Neural cell (in vitro differentiated cells): Measurements from ENCODE around the gene NPIPA1. TPM values are rescaled to one million over a fixed set of nuclear protein-coding genes. Genes with fewer than 3 reads are reported as not detected.
"Not testable (repeated sequence)": the region's sequence is repeated elsewhere in the genome, so short reads cannot be mapped to it uniquely, and the experiment has no call there.

Source experiments
- H2AFZ ChIP-seq: fragments of 200-600, 300-800 bp; sonication (generic), shearing (Covaris generic); 2 replicates; pipeline ENCODE4 v1.6.0; 2014; ENCODE audit warnings: low read depth, mild to moderate bottlenecking, antibody characterized with exemption, low read length, moderate library complexity
- H3F3A ChIP-seq: fragments of 200-600 bp; shearing (Covaris generic); 2 replicates; pipeline ENCODE4 v1.6.1; 2016; ENCODE audit warnings: mild to moderate bottlenecking, moderate library complexity, mixed read lengths, antibody characterized with exemption, low read length; ENCODE audit not compliant: insufficient read depth, poor library complexity, severe bottlenecking
- H3K27ac ChIP-seq: fragments of 200-600, 300-800 bp; sonication (generic), shearing (Covaris generic); 2 replicates; pipeline ENCODE4 v1.5.1; 2014; ENCODE audit warnings: mild to moderate bottlenecking, low read length, moderate library complexity
- H3K27me3 ChIP-seq: fragments of 300-800, 200-600 bp; sonication (generic), shearing (Covaris generic); 2 replicates; pipeline ENCODE4 v1.6.0; 2014; ENCODE audit warnings: mild to moderate bottlenecking, low read depth, low read length, moderate library complexity; ENCODE audit not compliant: insufficient read depth
- H3K36me3 ChIP-seq: fragments of 300-800, 200-600 bp; sonication (generic), shearing (Covaris generic); 2 replicates; pipeline ENCODE4 v1.5.1; 2014; ENCODE audit warnings: mild to moderate bottlenecking, antibody characterized with exemption, low read length, moderate library complexity; ENCODE audit not compliant: insufficient read depth
- H3K4me2 ChIP-seq: fragments of 300-800, 200-600 bp; sonication (generic), shearing (Covaris generic); 2 replicates; pipeline ENCODE4 v1.6.0; 2014; ENCODE audit warnings: mild to moderate bottlenecking, low read length
- H3K4me3 ChIP-seq: fragments of 300-800, 200-600 bp; sonication (generic), shearing (Covaris generic); 2 replicates; pipeline ENCODE4 v1.5.1; 2014; ENCODE audit warnings: mild to moderate bottlenecking, low read length, moderate library complexity
- H3K79me2 ChIP-seq: fragments of 200-600 bp; shearing (Covaris generic); replicated peaks from 2 replicates; pipeline ENCODE4 v1.6.0; 2014; ENCODE audit warnings: mild to moderate bottlenecking, low read length, moderate library complexity; ENCODE audit not compliant: insufficient read depth
- H3K9ac ChIP-seq: fragments of 300-800, 200-600 bp; sonication (generic), shearing (Covaris generic); 2 replicates; pipeline ENCODE4 v1.6.1; 2016; ENCODE audit warnings: mild to moderate bottlenecking, low read length, mixed read lengths
- H3K9me2 ChIP-seq: fragments of 200-600 bp; shearing (Covaris generic); 2 replicates; pipeline ENCODE4 v1.6.1; 2016; ENCODE audit warnings: mild to moderate bottlenecking, low read length, mixed read lengths; ENCODE audit not compliant: insufficient read depth
- H3K9me3 ChIP-seq: fragments of 200-600, 300-800 bp; sonication (generic), shearing (Covaris generic); 2 replicates; pipeline ENCODE4 v1.6.1; 2016; ENCODE audit warnings: mild to moderate bottlenecking, mixed run types, low read length, moderate library complexity, mixed read lengths
- H4K20me1 ChIP-seq: fragments of 200-600 bp; shearing (Covaris generic); 2 replicates; pipeline ENCODE4 v1.6.1; 2016; ENCODE audit warnings: mild to moderate bottlenecking, mixed run types; ENCODE audit not compliant: insufficient read depth
- MXI1 ChIP-seq: fragments of 450-650 bp; conservative IDR thresholded peaks from 2 replicates; pipeline ENCODE4 v1.6.1; 2014; ENCODE audit warnings: antibody characterized with exemption, mild to moderate bottlenecking; ENCODE audit not compliant: poor library complexity, severe bottlenecking
- POLR2AphosphoS5 ChIP-seq: IDR thresholded peaks from 2 replicates; pipeline ENCODE4 v1.6.1; 2012
- TAF1 ChIP-seq: IDR thresholded peaks from 2 replicates; pipeline ENCODE4 v1.6.1; 2012; ENCODE audit warnings: low read depth
- polyA plus RNA-seq: library from polyadenylated mRNA; depleted of rRNA; stranded (reverse); fragments of >200 nt; gene quantifications from 2 replicates; pipeline ENCODE4 v1.2.3, GENCODE V29; 2014

The NPIPA1 gene
- polyA plus RNA-seq, 1 donor from 2014 or later = 124 TPM

GRCh38 chr16:14975418-14976194, 38.4 kb downstream of the NPIPA1 start:
- not testable (repeated sequence) for H3F3A ChIP-seq, H3K9me3 ChIP-seq, H4K20me1 ChIP-seq, H3K36me3 ChIP-seq, H3K9me2 ChIP-seq, H3K27me3 ChIP-seq
- H3K27ac ChIP-seq = peak overlapping the region; percentile 64
- peak overlapping the region; percentile 69 for H3K4me3 ChIP-seq
- H3K79me2 ChIP-seq = peaks cover 10% of the 10 kb centered on the region
- peak overlapping the region; percentile 45 for H2AFZ ChIP-seq
- peak overlapping the region; percentile 94 for H3K4me2 ChIP-seq
- peak overlapping the region; percentile 81 for H3K9ac ChIP-seq
- TF ChIP-seq MXI1 = peak; percentile 85
- TF ChIP-seq POLR2AphosphoS5 = peak; percentile 3
- TF ChIP-seq TAF1 = peak; percentile 36

- H3K27ac ChIP-seq, H2AFZ ChIP-seq, H3K9me2 ChIP-seq, H4K20me1 ChIP-seq, H3K9me3 ChIP-seq, H3K36me3 ChIP-seq, H3K27me3 ChIP-seq, H3K4me2 ChIP-seq, H3K9ac ChIP-seq, H3F3A ChIP-seq: not testable (repeated sequence)
- Histone ChIP-seq H3K79me2 (peaks cover 10% of the 10 kb centered on the region), H3K4me3 (peak overlapping the region; percentile 69)
Measured at GRCh38 chr16:14976971-14977736, 39.9 kb downstream of the NPIPA1 start.

GRCh38 chr16:14978281-14978680, 41.0 kb downstream of the NPIPA1 start:
- not testable (repeated sequence) for H3K27me3 ChIP-seq, H3K4me3 ChIP-seq, H3K9me2 ChIP-seq, H3K27ac ChIP-seq, H3F3A ChIP-seq, H4K20me1 ChIP-seq, H3K36me3 ChIP-seq, H3K9me3 ChIP-seq, H3K9ac ChIP-seq, H3K4me2 ChIP-seq, H2AFZ ChIP-seq
- peaks cover 10% of the 10 kb centered on the region for H3K79me2 ChIP-seq

DNA sequence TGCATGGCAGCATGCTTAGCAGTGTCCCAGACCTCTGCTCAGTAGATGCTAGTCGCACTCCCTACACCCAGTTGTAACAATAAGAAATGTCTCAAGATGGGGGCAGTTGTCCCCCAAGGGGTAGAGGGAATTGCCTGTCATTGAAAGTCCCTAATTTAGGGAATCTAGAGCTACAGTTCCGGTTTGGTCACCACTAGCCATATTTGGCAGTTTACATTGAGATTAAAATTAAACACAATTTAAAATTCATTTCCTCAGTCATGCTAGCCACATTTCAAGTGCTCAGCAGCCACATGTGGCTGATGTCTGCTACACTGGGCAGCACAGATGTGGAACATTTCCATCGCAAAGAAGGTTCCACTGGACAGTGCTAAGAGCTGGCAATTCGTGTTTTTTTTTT, 41.7 kb downstream of the NPIPA1 start:
- H3K9me3 ChIP-seq, H3K9me2 ChIP-seq, H3K27me3 ChIP-seq, H3K36me3 ChIP-seq, H3F3A ChIP-seq, H3K4me3 ChIP-seq, H3K9ac ChIP-seq, H2AFZ ChIP-seq, H4K20me1 ChIP-seq, H3K27ac ChIP-seq, H3K4me2 ChIP-seq: not testable (repeated sequence)
- peaks cover 10% of the 10 kb centered on the region for H3K79me2 ChIP-seq

DNA sequence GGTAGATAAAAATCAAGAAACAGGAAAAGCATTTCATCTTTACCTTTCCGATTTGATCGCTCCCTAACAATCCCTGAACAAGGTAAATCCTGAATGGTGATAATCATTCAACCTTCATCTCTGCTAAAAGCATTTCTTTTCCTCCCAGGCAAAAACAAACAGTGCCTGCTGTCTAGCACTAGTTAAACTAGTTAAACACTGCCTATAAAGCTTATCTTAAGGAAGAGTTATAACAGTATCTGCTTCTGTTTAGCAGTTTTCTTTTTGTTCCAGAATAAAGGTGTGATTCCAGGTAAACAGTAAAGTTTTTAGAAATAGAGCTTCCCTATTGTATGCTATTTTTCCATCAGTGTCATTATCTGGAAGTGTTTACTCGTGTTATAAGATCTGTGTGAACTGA, 44.0 kb downstream of the NPIPA1 start:
- H3K27ac ChIP-seq, H3F3A ChIP-seq, H3K9me3 ChIP-seq, H3K36me3 ChIP-seq, H4K20me1 ChIP-seq, H3K27me3 ChIP-seq, H3K4me3 ChIP-seq, H3K9me2 ChIP-seq, H2AFZ ChIP-seq, H3K9ac ChIP-seq, H3K4me2 ChIP-seq: not testable (repeated sequence)
- peaks cover 16% of the 10 kb centered on the region for H3K79me2 ChIP-seq

DNA sequence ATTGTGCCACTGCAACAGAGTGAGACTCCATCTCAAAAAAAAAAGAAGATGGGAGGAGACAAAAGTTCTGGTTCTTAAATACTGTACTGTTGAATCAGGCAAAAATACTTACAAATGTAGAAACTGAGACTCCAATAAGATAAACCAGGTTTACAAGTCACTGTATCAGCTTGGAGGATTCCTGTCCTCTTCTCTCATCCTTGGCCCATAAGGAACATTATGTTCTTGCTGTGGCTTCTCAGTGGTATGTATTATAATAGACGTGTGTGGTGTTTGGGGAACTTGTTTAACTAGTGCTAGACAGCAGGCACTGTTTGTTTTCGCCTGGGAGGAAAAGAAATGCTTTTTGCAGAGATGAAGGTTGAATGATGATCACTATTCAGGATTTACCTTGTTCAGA, 45.3 kb downstream of the NPIPA1 start:
- H3K9me3 ChIP-seq, H3K4me3 ChIP-seq, H3K36me3 ChIP-seq, H2AFZ ChIP-seq, H3K27ac ChIP-seq, H3F3A ChIP-seq, H4K20me1 ChIP-seq, H3K4me2 ChIP-seq, H3K79me2 ChIP-seq, H3K9ac ChIP-seq, H3K9me2 ChIP-seq, H3K27me3 ChIP-seq: not testable (repeated sequence)

DNA sequence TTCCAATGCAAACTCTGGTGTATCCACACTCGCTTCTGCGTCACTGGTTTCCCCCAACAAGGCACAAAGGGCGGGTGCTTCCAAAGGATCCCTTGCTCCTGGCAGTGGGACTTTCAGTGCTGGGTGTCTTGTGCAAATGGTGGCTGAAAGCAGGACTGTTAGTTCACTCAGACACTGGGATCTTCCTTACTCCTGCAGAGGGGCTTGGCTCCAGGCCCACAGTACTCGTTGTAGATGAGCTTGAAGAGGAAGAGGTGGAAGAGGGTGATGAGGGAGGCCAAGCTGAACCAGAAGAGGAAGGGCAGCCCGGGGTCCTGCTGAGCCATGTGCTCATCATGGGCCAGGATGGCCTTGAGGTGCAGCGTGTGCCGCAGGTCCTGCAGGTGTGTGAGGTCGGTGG, 50.8 kb downstream of the NPIPA1 start:
- H3K36me3 ChIP-seq, H2AFZ ChIP-seq, H3K9ac ChIP-seq, H3K4me2 ChIP-seq, H3K79me2 ChIP-seq, H4K20me1 ChIP-seq, H3K9me3 ChIP-seq, H3K4me3 ChIP-seq, H3K9me2 ChIP-seq, H3K27me3 ChIP-seq, H3F3A ChIP-seq, H3K27ac ChIP-seq: not testable (repeated sequence)
